LoVo (cell line): ENCODE data around the gene INPP5E.
A peak's percentile ranks its signal among the peaks of the same experiment; 100 is the strongest.

ENCODE experiments used
- DNase-seq: peaks from one replicate; pipeline ENCODE4 v3.0.0-alpha.2; 2016; ENCODE audit warnings: low spot score

INPP5E gene

DNA sequence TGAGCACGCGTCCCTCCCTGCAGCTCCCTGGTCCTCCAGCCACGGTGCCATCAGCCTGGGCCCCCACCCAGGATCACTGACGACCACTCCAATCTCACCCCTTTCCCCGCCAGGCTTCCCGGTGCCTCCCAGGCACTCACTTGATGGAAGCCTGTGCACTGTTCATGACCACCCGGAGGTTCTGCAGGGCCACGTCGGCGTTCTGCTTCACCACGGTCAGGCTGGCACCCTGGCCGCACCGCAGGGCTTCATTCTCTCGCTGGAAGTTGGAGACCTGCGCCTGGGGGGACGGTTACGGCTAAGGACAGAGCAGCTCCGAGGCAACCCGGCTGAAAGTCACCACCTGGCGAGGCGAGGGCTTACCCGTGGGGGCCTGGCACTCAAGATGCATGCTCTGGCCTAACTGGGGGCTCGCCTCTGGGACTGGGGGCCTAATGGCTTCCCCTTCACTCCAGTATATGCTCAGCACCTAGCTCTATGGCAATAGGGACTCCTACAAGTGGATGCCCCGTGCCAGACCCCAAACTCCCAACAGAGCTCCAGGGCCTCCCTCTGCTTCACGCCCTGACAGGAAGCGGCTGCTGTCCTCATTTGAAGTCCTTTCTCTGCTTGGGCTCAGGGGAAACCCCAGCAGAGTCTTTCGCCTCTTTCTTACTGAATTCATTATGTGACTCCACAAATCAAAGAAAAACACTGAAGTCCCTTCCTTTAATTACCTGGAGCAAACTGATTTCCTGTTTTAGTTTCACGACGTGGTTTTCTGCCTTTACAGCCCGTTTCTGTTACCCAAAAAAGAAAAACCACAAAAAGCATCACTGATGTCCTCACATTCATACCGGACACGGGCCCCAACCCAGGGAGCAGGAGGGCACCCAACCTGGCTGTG, 35.5 kb downstream of the INPP5E start:
- DNase-seq, result no peak

DNA sequence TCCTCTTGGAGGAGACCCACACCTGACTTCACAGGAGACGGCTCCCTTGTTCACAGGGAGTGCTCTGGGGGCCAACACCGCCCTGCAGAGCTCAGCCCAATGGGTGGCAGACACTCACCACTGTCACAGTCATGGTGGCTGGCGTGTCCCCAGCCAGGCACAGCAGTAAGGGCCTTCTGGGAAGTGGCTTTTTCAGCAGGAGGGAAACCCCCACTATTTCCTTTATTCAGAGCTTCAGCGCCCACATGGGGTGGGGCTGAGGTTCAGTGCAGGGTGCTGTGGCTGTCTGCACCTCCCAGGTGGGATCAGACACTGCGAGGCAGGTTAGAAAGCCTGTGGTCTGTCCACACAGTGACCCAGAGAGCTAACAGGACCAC, 36.1 kb downstream of the INPP5E start:
- no peak for DNase-seq

DNA sequence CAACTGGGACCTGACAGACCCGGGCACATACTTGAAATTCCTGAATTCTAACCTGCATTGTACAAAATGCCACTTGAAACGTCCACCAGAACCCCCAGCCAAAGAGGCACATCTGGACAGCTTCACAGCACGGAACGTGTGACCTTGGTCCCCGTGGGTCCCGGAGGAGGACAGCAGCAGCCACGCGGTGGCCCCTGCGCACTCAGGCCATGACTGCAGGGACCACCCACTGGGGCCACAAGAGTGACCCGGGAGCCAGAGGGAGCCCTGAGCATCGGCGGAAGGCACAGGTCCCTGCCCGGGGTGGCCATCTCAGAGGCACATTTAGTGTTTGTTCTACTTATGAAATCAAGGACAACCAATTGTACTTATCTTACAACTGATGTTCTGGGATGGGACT, 37.6 kb downstream of the INPP5E start:
- DNase-seq, result no peak

DNA sequence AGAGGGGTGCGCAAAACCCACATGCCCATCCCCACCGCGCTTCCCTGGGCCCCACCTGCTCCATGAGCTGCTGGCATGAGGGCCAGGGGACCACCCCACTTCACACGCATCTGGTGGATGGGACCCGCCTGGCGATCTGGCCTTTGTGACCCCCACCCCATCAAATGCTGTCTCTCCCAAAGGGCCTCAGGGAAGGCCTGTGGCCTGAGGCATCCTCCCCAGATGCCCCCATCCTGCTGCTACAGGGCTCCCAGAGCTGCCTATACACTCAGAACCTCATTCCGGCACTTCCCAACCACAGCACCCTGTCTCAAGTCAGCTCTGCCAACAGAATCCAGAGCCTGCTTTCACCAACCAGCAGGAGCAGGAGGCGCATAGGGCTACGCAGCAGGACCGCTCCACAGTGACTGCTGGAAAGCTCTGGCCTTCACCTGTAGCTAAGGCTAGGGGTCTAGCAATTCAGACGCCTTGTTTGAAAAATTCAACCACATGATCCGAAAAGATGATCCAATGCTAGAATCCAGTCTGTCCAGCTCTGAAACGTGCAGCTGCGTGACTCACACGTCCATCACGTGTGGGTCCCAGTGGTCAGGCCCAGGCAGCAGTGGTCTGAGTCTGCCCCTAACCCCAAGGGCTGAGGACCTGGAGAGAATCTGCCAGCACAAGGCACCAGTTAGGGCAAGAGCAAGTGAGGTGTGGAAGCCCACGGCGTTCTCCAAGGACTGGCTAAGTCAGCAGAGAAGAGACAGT, 38.3 kb downstream of the INPP5E start:
- DNase-seq, result no peak

DNA sequence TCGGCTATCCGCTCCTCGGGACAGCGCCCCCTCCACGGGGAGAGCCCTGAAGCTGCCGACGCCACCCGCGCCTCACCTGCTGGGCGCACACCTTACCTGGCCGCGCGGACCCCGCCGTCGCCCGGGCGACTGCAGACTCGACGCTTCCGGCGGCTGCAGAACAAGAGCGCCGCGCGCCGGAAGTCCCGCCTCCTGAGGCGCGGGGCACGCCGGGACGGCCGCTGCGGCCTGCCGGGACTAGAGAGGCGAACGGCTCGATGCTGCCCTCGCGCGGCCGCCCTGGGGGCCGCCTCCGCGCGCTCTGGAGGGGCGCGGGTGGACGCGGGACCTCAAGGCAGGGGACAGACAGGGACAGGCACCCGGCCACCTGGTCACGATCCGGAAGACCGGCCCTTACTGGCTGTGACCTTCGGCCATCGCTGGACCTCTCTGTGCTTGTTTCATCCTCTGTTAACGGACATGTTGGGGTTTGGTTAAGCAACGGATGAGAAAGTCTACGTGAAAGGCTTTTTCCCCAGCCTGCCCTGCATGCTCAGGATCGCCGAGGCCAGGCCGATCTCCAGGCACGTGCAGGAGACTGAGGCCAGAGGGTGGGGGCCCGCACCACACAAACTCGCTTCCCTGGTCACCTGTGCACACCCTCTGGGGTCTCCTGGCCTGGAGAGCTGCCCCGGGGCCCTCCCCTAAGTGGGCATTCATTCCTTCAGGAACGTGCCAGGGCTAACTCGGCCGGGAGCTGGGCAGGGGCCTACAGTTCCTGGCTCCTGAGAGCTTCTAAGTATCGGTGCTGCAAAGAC, 39.4 kb downstream of the INPP5E start, which contains the start of gene SNAPC4:
TSS of gene SNAPC4 (minus strand) at position 133 of the 797 bp plus-strand sequence. CDS start 1,742 bp downstream, outside the sequence.
- peak; percentile 93 for DNase-seq

DNA sequence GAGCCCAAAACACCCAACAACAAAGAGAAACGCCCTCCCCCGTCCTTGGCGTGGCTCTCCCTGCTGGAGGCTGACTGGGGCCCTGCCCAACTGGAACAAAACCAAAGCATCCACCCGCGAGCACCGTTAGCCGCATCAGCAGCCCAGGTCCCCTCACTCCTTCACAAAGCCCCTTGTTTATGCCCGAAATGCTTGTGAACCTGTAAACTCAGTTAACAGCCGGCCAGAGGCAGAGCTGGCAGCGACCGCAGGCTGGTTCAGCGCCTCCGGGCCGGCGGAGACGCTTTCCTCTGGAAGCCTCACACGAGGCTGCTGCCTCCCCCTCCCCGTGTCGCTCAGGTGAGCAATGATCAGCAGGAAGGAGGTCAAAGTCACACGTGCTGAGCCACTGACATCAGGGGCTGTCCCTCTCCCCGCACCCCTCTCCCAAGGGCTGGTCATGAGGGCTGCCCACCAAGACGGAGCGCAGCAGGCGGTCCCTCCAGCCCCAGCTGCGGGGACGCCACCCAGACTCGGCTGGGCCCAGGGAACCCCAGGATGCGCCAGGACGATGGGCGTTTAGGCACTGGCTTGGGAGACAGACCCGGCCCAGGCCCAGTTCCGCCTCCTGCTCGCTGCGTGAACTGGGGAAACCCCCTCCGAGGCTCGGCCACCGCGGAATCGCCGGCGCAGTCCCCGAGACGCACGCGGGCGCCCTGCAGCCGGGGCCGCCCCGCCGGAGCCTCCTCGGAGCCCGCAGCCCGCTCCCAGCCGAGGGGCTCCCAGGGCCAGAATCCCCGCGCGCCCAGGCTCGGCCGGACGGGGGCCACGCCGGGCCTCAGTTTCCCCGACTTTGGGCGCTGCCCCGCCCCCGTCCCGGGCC, 40.2 kb downstream of the INPP5E start:
- DNase-seq, result peak; percentile 27

DNA sequence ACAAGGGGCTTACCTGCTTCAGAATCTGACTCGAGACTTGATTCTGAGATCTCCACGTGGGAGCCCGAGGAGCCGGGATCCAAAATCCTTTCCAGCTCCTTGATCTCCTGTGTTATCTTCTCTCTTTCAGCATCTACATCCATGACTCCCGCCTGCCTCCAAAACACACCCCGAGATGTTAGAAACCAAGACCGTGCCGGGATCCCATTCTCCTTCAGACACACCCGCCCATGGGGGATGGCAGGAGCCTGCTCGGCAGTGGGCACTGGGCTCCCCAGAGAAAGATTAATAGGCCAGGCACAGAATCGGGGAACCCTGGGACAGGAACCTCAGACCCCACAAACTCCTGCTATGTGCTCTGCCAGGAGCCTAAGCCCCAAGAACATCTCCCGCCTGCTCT, 41.4 kb downstream of the INPP5E start:
- DNase-seq, result no peak

DNA sequence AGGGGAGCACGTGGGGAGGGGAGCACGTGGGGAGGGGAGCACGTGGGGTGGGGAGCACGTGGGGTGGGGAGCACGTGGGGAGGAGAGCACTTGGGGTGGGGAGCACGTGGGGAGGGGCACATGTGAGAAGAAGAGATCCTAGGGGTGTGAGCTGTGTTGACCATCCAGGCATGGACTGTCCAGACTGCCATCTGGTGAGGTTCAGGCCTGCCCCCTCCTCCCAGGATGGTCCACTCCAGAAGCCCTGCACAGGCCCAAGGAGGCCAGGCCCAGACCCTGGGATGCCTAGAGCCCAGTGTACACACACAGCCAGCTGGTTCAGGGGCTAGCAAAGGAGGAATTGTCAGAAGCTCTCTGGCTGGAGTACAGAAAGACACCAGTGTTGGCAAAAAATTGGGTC, 42.0 kb downstream of the INPP5E start:
- no peak for DNase-seq

DNA sequence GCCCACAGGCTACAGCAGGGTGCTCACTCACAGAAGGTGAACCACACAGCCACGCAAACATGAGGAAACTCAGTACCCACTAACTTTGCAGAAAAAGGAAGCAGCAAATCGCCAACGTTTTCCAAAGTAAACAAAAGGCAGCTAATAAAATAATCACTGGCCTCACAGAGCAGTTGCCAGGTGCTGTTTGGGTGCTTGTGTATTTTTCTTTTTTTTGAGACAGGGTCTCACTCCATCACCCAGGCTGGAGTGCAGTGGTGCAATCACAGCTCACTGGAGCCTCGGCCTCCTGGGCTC, 43.5 kb downstream of the INPP5E start:
- DNase-seq, result no peak

DNA sequence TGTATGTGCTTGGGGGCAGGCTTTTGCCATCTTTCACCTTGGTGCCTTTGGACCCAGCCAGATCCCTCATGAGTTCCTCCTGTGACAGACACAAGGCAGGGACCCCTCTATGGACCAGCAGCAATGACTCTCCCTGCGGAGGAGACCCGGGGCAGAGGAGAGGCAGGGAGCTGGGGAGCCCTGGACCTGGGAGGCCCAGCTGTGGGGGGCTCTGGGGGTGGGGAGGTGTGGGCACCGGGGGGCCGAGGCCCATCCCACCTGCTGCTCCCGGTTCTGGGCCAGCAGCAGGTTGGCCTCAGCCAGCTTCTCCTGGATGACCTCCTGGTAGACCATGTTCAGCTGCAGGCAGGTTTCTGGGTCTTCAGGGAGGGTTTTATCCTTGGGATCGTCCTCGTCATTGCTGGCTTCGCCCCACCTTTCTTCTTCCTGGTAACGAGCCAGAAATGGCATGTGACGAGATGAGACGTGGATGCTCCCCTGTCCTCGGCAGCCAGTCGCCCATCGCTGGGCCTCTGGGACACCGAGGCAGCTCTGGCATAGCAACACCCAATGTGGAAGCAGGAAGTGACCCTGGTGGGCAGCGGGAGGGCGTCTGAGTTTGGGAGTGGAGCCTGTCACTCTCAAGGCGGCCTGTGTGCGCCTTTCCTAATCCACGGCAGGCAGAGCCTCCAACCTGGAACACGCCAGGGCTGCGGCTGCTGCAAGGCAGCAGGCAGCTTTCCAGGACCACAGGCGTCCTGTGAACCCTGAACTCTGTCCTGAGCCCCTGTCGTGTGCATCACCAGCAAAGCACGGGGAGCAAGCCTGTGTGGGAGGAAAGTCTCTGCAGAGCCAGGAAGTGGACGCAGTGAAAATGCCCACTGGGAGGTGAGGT, 44.1 kb downstream of the INPP5E start:
- no peak for DNase-seq

DNA sequence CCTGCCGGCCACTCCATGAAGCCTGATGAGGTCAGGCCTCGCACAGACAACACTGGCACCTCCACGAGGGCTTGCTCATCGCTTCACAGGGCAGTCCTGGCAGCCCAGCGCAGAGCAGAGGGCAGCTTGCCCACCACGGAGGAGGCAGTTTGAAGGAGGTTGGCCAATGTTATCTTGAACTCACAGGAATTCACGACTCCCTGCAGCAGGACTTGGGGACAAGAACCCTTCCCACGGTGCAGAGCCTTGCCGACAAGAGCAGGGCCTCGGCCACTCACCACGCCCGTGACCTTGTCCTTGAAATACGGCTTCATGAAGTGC, 44.7 kb downstream of the INPP5E start:
- DNase-seq, result no peak

DNA sequence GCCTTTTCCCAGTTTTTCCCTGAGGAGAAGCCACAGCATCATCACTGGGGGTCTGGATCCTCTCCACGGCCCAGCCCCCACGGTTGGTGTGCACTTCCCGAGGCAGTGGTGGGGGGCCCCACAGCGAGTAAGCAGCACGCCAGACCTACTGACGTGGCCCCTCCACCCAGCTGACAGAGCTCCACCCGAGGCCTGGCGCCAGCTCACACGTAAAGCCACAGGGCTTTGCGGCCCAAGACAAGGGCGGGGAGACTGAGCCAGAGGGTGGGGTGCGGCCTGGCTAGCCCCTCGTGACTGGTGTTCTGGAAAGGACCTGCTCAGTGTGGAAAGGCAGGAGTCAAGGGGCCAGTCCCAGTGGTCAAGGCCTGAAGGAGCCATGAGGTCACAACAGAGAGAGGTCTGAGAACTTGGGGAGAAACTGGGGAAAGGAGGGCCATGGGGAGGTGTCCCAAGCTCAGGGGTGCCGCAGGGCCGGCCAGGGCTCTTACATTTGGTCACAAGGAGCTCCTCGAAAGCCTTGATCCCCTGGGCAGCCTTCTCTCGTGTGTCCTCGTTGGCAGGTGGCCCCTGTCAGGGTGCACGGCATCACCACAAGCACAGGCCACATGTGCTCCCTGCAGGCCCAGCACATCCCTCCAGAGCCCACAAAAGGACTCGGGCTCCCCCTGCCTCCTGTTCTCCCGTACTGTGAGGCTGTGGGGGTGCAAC, 45.2 kb downstream of the INPP5E start:
- no peak for DNase-seq

DNA sequence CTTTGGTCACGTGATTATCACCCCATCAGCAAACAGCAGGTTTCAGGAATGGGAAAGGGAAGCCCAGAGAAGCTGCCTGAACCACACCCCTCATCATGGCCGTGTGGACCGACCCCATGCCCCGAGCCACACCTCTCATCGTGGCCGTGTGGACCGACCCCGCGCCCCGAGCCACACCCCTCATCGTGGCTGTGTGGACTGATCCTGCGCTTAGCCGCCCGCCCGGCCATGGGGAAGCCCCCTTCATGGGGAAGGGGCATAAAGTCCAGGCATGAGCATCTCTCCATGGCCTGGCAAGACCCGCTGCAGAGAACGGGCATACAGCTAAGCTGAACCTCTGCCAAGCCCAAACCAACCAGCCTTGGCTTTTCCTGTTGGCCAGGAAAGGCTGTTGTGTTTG, 46.1 kb downstream of the INPP5E start:
- no peak for DNase-seq

DNA sequence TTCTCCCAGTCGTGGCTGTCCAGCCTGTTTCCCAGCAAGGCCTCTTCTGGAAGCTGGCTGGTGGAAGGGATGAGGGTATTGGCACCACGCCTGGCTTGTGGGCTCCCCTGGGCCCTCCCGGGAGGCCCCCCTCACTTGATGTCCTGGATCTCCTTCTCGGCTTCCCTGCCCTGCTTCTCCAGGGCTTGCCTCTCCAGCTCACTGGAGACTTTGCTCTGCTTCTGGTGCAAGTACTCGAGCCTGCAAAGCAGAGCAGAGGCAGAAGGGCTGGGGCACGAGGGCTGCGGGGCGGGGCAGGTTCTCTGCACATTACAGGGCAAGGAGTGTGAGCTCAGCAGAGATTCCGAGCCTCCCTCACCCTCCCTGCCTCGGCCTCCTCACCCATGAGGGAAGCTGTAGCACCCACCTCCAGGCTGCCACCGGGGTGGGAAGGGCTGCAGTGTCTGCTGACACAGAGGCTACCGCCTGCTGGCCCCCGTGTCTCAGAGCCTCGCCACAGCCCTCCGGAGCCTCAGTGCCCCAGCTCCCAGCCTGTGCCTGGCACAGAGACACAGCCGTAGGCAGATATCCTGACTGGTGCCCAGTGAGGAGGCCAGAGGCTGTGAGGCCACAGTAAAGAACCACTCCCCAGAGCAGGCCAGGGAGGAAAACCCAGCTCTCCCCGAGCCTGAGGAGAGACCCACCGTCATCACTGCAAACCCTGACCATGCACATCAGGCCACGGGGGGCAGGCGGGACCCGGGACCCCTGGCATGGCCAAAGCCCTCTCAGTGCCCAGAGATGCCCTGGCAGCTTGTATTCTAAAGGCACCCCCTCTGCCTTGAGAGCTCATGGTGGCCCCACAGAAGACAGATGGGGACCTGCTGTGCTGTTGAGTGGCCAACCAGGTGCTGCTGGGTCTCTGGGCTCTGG, 46.9 kb downstream of the INPP5E start:
- no peak for DNase-seq

DNA sequence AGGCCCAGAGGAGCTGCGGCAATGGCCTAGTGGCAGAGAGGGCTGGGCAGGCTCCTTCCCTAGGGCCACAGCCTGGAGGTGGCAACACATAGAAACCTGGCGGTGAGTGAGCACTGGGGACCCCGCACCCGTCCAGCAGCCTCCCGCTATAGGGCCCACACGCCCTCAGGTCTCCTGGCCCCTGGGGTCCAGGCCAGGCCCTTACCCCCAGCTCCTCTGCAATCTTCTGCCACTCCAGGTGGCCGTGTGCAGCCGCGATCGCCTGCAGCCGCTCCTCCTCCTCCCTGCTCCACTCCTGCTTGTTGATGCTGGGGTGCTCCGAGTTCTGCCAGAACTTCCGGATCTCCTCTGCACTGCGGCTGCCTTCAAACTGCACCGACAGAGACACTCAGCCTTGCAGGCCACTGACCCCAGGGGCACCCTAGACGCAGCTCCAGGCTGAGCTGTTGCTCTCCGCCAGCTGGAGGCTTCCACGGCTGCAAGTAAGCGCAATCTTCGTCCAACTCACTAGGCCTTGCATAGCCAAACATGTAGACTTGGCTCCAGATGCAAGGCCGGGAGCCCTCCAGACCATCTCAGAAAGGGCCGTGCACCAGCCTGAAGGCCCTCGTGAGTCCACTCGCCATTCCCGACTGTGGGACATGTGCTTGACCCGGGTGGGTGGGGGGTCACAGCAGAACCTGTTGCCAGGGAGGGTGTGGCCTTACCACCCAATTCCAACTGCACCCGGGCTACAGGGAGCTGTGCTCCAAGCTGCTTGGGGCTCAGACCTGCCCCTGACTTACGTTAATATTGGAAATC, 47.7 kb downstream of the INPP5E start:
- no peak for DNase-seq

DNA sequence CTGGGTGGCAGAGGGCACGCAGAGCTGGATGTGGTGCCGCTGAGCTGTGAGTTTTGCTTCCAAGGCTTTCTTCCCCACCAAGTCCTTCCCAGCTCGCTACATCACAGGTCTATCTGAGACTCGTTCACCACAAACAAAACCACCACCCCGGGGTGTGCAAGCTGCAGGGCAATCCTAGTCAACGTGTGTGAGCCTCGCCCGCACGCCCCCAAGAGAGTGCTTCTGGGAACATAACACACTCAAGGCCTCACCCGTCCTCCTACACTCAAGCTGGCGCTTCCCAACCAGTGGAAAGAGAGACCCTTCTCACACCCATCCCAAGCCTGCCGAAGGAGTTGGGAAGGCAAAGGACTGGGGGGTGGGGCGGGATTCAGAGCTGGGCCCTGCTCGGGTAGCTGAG, 50.2 kb downstream of the INPP5E start:
- no peak for DNase-seq

DNA sequence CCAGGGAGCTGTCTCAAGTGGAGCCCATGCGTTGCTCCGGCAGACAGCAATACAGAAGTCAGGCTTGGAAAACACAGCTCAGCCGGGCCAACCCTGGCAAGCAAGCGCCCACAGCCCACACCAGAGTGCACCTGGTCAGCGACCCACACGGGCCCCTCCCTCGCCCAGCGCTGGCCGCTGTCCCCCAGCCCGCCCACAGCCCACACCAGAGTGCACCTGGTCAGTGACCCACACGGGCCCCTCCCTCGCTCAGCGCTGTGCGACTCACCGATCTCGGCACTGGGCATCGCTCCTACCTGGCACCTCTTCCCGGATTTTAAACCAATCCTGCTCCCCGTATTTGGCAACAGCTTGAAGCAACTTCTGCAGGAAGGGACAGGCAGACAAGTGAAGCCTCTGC, 52.4 kb downstream of the INPP5E start:
- DNase-seq, result no peak

DNA sequence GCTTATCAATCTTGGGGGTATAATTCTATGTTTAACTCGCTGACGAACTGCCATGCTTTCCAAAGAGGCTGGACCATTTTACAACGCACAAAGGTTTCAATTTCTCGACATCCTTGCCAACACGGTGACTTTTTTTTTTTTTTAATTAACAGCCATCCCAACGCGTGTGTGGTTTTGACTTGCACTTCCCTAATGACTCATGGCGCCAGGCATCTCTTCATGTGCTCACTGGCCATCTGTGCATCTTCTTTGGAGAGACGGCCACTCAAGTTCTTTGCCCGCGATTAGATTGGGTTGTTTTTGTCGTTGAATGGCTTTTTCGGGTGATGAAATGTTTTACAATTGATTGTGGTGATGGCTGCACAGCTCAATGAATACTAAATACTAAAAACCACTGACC, 53.6 kb downstream of the INPP5E start:
- no peak for DNase-seq
